CD4-positive, alpha-beta T cell (primary cell): Measurements from ENCODE around the gene ATG2B. TPM values are rescaled to one million over a fixed set of nuclear protein-coding genes. Genes with fewer than 3 reads are reported as not detected.

Experiments
- ATAC-seq: fragments of 200-7000 bp; cut with Tn5 transposase; one replicate; pipeline ENCODE4 v1.10.0; 2022; ENCODE audit warnings: mild to moderate bottlenecking; ENCODE audit not compliant: poor library complexity
- CTCF ChIA-PET: fragments of 350-600 bp; sonication (Branson Sonifier 250); formaldehyde crosslinking; loops from one replicate; lab custom pipeline; 2021; ENCODE audit warnings: antibody characterized with exemption, inconsistent platforms; lab: Charles Lee
- POLR2A ChIA-PET: fragments of 350-600 bp; sonication (Branson Sonifier 250); formaldehyde crosslinking; loops from one replicate; lab custom pipeline; 2021; ENCODE audit warnings: antibody characterized with exemption, inconsistent platforms; lab: Charles Lee
- DNase-seq, 14 experiments: peaks; one replicate each; pipeline ENCODE4 v3.0.0-alpha.2; 2013 to 2020; ENCODE audit warnings: mixed read lengths in 2 of 14
- H3K27ac ChIP-seq, 2 donors: one replicate each; pipeline versions ENCODE4 v1.5.1 to v1.7.0; 2013; ENCODE audit warnings: low read length in 2 of 2, low read depth in 1 of 2, mild to moderate bottlenecking in 1 of 2
- H3K27me3 ChIP-seq, 2 experiments: 1 replicate in 1 of 2; 2 replicates in 1 of 2; pipeline versions ENCODE4 v1.6.1 to v1.7.0; 2013; ENCODE audit warnings: low read length in 2 of 2, control low read depth in 1 of 2, mild to moderate bottlenecking in 1 of 2, moderate library complexity in 1 of 2; ENCODE audit not compliant: insufficient read depth in 2 of 2, control insufficient read depth in 1 of 2
- H3K36me3 ChIP-seq: one replicate; pipeline ENCODE4 v1.6.1; 2013; ENCODE audit warnings: low read length, control low read depth; ENCODE audit not compliant: insufficient read depth
- H3K4me1 ChIP-seq: one replicate; pipeline ENCODE4 v1.6.1; 2013; ENCODE audit warnings: low read length, control low read depth; ENCODE audit not compliant: insufficient read depth
- H3K4me3 ChIP-seq: one replicate; pipeline ENCODE4 v1.5.1; 2013; ENCODE audit warnings: mild to moderate bottlenecking, low read length, moderate library complexity
- H3K9me3 ChIP-seq, 2 experiments: 1 replicate in 1 of 2; 2 replicates in 1 of 2; pipeline versions ENCODE4 v1.6.1 to v1.7.0; 2013; ENCODE audit warnings: low read length in 2 of 2, mild to moderate bottlenecking in 2 of 2, control low read depth in 1 of 2, moderate library complexity in 1 of 2; ENCODE audit not compliant: control insufficient read depth in 1 of 2, insufficient read depth in 1 of 2
- H3K27ac Mint-ChIP-seq: one replicate; pipeline ENCODE4 v1.8.0; 2020; ENCODE audit warnings: mixed read lengths
- H3K27me3 Mint-ChIP-seq: one replicate; pipeline ENCODE4 v1.8.0; 2021; ENCODE audit warnings: mixed read lengths
- H3K36me3 Mint-ChIP-seq: one replicate; pipeline ENCODE4 v1.8.0; 2021; ENCODE audit warnings: low read depth, mixed read lengths
- H3K4me1 Mint-ChIP-seq: one replicate; pipeline ENCODE4 v1.8.0; 2021; ENCODE audit warnings: low read depth, mixed read lengths
- H3K4me3 Mint-ChIP-seq: one replicate; pipeline ENCODE4 v1.8.0; 2020; ENCODE audit warnings: mild to moderate bottlenecking, mixed read lengths
- H3K9me3 Mint-ChIP-seq: one replicate; pipeline ENCODE4 v1.8.0; 2020; ENCODE audit warnings: mixed read lengths
- intact Hi-C, 2 experiments: fragments of 100-400 bp; cut with DNase I in 1 of 2; cut with micrococcal nuclease in 1 of 2; formaldehyde crosslinking; loops; one replicate each; pipeline versions ENCODE4 v1.15.1 to v1.9.0; 2023 to 2025; cut with DNase I, micrococcal nuclease
- total RNA-seq, 174 experiments: library from RNA in 2 of 174; stranded (reverse) in 2 of 174; gene quantifications; one replicate each; pipeline ENCODE4 v1.2.3 and lab custom pipeline; 2021 to 2026
- TF ChIP-seq, protein P1 (sequence below): fragments of 200-600 bp; IDR thresholded peaks from one replicate; pipeline ENCODE4 v1.8.0; 2022; ENCODE audit warnings: antibody characterized with exemption, mild to moderate bottlenecking

The ATG2B gene
- total RNA-seq, 2 experiments from 2014 or later, result 20.1 to 20.2 TPM

DNA sequence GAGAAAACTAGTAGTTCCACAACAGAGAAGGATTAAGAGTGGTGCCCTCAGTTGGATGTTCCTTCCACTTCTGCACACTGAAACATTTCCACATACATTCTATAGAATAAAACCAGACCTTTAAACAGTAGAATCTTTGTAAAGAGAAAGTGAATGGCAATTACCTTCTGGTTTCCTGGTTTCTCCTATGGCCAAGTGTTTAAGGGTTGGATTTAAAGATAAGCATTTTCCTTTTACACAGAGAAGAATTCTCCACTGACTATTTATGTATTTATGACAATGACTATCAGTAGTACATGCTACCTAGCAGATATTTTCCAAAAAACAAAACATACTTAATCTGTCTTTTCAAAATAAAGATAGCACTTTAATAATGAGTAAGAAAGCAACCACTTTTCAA is 3.2 kb downstream of the ATG2B start:
- ATAC-seq (no peak), DNase-seq (no peak)
- Histone ChIP-seq H3K27ac (no peak overlapping the region), H3K27me3 (no peaks in the 10 kb centered on the region), H3K9me3 (no peaks in the 10 kb centered on the region), H3K4me3 (no peak overlapping the region), H3K36me3 (no peaks in the 10 kb centered on the region), H3K4me1 (peaks cover 25% of the 10 kb centered on the region)
- ChIA-PET POLR2A (no interaction called here), CTCF (no interaction called here)
- Mint-ChIP-seq H3K4me3 (peak overlapping the region; percentile 56), H3K36me3 (peaks cover 20% of the 10 kb centered on the region), H3K9me3 (no peaks in the 10 kb centered on the region), H3K27me3 (no peaks in the 10 kb centered on the region), H3K4me1 (peaks cover 51% of the 10 kb centered on the region), H3K27ac (no peak overlapping the region)
- TF ChIP-seq, protein P1, sequence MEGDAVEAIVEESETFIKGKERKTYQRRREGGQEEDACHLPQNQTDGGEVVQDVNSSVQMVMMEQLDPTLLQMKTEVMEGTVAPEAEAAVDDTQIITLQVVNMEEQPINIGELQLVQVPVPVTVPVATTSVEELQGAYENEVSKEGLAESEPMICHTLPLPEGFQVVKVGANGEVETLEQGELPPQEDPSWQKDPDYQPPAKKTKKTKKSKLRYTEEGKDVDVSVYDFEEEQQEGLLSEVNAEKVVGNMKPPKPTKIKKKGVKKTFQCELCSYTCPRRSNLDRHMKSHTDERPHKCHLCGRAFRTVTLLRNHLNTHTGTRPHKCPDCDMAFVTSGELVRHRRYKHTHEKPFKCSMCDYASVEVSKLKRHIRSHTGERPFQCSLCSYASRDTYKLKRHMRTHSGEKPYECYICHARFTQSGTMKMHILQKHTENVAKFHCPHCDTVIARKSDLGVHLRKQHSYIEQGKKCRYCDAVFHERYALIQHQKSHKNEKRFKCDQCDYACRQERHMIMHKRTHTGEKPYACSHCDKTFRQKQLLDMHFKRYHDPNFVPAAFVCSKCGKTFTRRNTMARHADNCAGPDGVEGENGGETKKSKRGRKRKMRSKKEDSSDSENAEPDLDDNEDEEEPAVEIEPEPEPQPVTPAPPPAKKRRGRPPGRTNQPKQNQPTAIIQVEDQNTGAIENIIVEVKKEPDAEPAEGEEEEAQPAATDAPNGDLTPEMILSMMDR, result no peak
- intact Hi-C loops, result loop anchor here (10.0 kb wide), 3 partner anchors 145 to 835 kb away; partner anchors contain the start of genes PAPOLA (in 1 of the 2) and VRK1 (in 1 of the 2)

DNA sequence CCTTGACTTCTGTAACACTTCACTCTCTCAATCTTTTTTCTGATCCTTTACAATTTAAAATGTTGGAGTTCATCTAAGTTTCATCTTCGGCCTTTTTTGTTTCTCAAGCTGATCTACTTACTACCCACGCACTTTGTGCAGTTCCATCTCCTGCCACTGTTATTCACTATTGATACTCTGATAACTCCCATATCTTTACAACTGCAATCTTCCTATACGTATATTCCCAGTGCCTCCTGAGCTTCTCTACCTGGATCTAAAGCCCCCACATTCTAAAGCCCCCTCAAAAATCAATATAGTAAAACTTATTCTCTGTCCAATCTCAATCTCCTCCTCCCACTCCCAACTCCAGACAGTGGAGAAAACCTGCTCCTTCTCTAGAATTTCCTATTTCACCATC is 5.9 kb downstream of the ATG2B start:
- intact Hi-C loops, result no loop called here
- DNase-seq (no peak), ATAC-seq (no peak)
- H3K4me1 Mint-ChIP-seq, result peaks cover 44% of the 10 kb centered on the region
- H3K27me3 Mint-ChIP-seq, result no peaks in the 10 kb centered on the region
- peaks cover 17% of the 10 kb centered on the region for H3K36me3 Mint-ChIP-seq
- no peak overlapping the region for H3K27ac Mint-ChIP-seq
- TF ChIP-seq, protein P1, result no peak
- no peak overlapping the region for H3K27ac ChIP-seq
- H3K4me3 ChIP-seq, result no peak overlapping the region
- H3K9me3 Mint-ChIP-seq, result no peaks in the 10 kb centered on the region
- ChIA-PET POLR2A (no interaction called here), CTCF (no interaction called here)
- peaks cover 3% of the 10 kb centered on the region for H3K36me3 ChIP-seq
- peaks cover 9% of the 10 kb centered on the region for H3K4me1 ChIP-seq
- no peaks in the 10 kb centered on the region for H3K27me3 ChIP-seq
- no peaks in the 10 kb centered on the region for H3K9me3 ChIP-seq
- no peak overlapping the region for H3K4me3 Mint-ChIP-seq

DNA sequence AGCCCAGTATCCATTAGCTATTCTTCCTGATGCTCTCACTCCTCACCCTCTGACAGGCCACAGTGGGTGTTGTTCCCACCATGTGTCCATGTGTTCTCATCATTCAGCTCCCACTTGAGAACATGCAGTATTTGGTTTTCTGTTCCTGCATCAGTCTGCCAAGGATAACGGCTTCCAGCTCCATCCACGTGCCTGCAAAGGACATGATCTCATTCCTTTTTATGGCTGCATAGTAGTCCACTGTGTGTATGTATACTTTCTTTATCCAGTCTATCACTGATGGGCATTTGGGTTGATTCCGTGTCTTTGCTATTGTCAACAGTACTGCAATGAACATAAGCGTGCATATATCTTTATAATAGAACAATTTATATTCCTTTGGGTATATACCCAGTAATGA is 8.9 kb downstream of the ATG2B start:
- Histone ChIP-seq H3K27me3 (no peaks in the 10 kb centered on the region), H3K27ac (no peak overlapping the region), H3K9me3 (no peaks in the 10 kb centered on the region), H3K4me3 (no peak overlapping the region), H3K36me3 (peaks cover 3% of the 10 kb centered on the region), H3K4me1 (no peaks in the 10 kb centered on the region)
- H3K9me3 Mint-ChIP-seq, result no peaks in the 10 kb centered on the region
- peaks cover 12% of the 10 kb centered on the region for H3K36me3 Mint-ChIP-seq
- ATAC-seq (no peak), DNase-seq (no peak)
- H3K4me1 Mint-ChIP-seq, result peaks cover 34% of the 10 kb centered on the region
- ChIA-PET POLR2A (no interaction called here), CTCF (no interaction called here)
- TF ChIP-seq, protein P1, result no peak
- H3K27me3 Mint-ChIP-seq, result no peaks in the 10 kb centered on the region
- intact Hi-C loops, result no loop called here
- H3K4me3 Mint-ChIP-seq, result no peak overlapping the region
- no peak overlapping the region for H3K27ac Mint-ChIP-seq
